ENCODE data around the gene PCSK4.
A peak's percentile ranks its signal among the peaks of the same experiment; 100 is the strongest.
"Not testable (repeated sequence)": the region's sequence is repeated elsewhere in the genome, so short reads cannot be mapped to it uniquely, and the experiment has no call there.

Gene PCSK4

DNA sequence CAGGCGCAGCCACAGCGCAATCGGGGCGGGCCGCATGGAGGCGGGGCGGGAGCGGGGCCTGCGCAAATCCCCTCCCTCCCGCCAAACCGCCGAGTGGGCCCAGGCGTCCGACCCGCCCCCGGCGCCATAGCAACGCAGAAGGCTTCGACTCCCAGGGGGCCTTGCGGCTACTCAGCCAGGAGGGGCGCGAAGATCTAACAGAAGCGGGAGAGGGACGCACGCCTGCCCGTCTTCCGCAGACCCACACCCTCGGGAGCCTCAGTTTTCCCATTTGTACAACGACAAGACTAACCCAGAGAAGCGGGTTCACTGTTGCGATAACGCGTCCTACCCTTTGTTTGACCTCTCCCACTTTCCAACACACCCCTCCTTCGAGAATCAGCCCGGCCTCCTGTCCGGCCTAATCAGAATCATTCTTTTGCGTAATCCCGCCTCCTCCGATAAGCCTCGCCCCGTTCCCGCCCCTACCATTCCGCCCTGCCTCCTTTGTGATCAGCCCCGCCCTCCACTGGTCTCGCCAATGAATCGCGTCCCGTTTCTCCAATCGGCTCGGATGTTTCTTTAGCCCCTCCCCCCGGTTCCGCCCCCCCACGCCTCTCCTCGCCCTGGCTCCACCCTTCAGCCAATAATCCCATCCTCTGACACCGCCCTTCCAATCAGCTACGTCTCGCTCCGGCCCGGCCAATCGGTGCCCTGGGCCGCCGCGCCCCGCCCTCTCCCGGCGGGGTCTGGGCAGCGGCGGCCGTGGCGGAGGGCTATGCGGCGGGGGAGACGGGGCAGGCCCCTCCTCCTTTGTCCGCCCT, at the start of gene PCSK4:
PCSK4 (minus strand) TSS at position 40 of the 803 bp plus-strand sequence; CDS start at position 36, 4 bp downstream.
- DNase-seq: peak; percentile 100

DNA sequence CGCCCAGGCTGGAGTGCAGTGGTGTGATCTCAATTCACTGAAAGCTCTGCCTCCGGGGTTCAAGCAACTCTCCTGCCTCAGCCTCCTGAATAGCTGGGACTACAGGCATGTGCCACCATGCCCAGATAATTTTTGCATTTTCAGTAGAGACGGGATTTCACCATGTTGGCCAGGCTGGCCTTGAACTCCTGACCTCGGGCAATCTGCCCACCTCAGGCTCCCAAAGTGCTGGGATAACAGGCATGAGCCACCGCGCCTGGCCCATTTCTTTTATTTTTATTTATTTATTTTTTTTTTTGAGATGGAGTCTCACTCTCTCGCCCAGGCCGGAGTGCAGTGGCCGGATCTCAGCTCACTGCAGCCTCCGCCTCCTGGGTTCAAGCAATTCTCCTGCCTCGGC, 49.6 kb upstream of the PCSK4 start:
- DNase-seq: not testable (repeated sequence)

DNA sequence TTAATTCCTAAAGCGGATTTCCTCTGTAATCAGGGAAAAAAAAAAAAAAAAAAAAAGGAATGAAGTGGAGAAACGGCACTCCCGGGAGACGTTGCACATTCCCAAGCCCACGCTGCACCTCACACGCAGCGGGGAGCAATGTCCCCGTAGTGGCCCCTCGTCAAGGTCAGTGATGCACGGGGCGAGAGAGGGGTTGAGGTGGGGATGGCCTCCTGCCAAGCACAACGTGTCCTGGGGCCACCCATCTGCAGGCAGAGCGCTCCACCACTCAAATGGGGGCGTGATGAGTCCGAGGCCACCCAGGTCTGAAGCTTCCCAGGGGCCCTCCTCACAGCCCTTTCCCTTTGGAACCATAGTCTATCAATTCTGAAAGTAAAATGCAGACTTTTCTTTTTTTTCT, 48.8 kb upstream of the PCSK4 start:
- no peak for DNase-seq

DNA sequence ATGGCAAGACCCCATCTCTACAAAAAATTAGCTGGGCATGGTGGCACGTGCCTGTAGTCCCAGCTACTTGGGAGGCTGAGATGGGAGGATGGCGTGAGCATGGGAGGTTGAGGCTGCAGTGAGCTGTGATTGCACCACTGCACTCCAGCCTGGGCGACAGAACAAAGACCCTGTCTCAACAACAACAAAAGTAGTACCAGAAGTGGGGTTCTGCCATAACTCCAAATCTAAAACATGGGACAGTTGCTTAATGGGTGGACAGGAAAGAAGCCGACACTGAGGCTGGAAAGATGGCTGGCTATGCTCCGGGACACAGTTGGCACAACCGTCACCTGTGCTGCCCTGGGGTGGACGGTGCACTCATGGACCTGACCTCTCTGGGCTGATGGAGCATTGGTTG, 45.5 kb upstream of the PCSK4 start:
- not testable (repeated sequence) for DNase-seq

DNA sequence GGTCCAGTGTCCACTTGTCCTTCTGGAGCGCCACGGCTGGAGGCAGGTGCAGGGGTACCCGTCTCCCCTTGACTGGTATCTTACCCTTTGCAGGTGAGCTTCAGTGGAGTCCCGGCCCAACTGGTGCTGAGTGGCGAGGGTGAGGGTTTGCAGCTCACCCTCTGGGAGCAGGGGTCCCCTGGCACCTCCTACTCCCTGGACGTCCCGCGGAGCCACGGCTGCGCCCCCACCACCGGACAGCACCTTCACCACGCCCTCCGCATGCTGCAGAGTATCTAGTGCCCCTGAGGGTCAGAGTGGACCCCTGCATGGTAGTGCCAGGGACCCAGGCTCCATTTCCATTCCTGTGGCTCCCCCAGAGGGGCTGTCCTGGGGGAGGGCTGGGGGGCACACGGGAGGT, 44.8 kb upstream of the PCSK4 start:
- DNase-seq: no peak

DNA sequence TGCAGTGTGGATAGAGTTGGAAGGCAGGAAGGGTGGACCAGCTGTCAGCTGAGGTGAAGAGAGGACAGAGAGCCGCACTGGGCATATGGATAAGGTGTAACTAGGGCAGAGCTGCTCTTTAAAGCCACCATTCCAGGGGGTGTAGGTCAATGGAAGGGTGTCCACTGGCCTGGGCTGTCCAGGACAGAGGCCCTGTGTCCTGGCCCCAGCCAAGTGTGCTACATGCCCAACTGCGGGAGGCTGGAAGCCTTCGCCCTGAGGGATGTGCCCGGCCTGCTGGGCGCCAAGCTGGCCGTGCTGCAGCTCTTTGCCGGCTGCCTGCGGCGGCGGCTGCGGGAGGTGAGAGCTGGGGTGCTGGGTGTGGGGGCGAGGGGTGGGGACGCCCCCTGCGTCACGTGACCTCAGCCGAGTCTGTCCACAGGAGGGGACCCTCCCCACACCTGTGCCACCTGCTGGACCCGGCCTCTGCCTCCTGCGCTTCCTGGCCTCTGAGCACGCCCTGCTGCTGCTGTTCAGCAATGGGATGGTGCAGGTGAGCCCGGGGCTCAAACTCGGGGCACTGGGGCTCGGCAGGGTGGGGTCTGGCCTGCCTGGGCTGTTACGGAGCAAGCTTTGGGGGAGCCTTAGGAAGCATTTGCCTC, 43.5 kb upstream of the PCSK4 start:
- DNase-seq: no peak

DNA sequence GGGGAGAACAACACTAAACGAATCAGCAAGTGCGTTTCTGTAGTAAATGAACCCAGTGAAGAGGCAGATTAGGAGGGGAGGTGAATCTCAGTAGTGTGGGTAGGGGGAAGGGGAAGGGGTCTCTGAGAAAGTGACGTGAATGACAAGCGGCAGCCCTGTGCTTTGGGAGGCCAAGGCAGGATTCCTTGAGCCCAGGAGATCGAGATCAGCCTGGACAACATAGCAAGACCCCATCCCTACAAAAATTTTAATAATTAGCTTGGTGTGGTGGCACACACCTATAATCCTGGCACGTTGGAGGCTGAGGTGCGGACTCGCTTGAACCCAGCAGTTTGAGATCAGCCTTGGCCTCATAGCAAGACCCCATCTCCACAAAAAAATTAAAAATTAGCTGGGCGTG, 41.9 kb upstream of the PCSK4 start:
- no peak for DNase-seq

DNA sequence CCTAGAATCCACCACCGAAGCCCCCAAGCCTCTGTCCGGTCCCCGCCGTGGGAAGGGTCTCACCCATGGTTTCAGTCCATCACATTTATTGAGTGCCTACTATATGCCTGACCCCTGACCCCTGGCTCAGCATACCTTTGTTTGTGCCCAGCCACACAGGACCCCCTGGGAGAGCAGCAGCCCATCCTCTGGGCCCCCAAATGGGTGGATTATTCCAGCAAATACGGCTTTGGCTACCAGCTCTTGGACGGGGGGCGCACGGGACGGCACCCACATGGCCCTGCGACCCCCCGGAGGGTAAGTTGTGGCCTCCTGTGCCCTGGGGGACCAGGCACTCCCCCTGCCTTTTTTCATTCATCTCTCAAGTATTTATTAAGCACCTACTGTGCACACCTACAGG, 41.4 kb upstream of the PCSK4 start:
- DNase-seq: no peak

DNA sequence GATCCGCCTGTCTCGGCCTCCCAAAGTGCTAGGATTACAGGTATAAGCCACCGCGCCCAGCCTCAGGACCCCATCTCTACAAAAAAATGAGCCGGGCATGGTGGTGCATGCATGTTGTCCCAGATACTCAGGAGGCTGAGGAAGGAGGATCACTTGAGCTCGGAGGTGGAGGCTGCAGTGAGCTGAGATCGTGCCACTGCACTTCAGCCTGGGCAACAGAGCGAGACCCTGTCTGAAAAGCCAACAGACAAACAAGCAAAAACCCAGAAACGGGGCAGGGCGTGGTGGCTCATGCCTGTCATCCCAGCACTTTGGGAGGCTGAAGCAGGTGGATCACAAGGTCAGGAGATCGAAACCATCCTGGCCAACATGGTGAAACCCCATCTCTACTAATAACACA, 40.7 kb upstream of the PCSK4 start:
- DNase-seq: not testable (repeated sequence)

DNA sequence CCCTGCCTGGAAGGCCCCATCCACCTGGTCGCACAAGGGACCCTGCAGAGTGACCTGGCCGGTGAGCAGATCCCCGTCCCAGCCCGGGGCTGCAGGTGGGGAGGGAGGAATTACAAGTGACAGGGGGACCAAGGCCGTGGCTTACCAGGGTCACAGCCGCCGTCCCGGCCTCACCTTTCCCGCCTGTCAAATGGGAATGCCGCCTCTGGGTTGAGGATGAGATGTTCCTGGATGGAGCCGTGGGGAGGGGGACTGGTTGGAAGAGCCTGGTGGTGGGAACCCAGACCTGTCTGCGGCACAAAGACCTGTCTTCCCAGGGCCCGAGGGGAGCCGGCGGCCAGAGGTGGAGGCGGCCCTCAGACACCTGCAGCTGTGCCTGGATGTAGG, 39.3 kb upstream of the PCSK4 start:
- no peak for DNase-seq

DNA sequence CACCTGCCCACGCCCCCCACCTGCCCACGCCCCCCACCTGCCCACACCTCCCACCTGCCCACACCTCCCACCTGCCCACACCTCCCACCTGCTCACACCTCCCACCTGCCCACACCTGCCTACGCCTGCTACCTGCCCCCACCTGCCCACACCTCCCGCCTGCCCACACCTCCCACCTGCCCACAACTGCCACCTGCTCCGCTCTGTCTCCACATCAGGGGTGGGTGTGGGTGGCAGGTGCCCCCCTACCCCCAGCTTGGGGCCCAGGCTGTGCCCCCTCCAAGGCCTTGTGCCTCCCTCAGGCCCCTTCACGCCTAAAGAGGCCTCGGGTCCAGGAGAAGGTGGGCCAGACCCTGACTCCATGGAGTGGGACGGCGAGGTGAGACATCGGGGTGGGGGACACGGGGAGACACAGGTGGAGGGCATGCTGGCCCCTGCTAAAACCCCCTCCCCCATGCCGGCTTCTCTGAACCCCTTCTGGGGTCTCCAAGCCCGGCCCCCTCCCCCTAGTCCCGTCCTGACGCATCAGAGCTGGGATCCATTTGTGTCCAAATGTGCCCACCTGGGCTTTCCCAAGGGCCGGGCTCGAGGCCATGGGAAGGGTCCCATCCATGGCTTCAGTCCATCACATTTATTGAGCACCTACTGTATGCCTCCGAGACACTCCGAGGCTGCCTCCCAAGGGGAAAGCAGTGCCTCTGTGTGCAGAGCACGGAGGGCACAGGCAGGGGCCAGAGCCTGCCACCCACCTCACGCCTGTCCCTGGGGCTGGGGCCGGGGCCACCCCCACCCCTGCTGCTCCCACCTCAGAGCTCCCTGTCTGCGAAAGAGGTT, 38.7 kb upstream of the PCSK4 start:
- DNase-seq: no peak

DNA sequence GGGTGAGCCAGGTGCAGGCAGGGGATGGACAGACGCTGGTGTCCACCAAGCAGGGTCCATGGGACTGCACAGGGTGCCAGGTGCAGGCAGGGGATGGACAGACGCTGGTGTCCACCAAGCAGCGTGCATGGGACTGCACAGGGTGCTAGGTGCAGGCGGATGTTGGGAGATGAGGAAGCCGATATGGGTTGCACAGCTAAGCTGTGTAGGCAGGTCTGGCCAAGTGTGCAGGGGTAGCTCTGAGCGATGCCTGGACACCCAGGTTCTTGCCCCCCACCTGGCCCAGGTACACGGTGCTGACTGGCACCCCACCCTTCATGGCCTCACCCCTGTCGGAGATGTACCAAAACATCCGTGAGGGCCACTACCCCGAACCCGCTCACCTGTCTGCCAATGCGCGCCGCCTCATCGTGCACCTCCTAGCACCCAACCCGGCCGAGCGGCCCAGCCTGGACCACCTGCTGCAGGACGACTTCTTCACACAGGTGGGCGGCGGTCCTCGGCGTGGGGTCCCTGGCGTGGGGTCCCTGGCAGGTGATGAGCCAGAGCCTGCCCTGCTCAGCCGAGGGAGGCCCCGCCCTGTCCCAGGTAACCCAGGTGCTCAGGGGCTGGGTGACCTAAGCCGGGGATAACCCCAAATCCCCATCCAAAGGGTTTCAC, 37.6 kb upstream of the PCSK4 start:
- no peak for DNase-seq

DNA sequence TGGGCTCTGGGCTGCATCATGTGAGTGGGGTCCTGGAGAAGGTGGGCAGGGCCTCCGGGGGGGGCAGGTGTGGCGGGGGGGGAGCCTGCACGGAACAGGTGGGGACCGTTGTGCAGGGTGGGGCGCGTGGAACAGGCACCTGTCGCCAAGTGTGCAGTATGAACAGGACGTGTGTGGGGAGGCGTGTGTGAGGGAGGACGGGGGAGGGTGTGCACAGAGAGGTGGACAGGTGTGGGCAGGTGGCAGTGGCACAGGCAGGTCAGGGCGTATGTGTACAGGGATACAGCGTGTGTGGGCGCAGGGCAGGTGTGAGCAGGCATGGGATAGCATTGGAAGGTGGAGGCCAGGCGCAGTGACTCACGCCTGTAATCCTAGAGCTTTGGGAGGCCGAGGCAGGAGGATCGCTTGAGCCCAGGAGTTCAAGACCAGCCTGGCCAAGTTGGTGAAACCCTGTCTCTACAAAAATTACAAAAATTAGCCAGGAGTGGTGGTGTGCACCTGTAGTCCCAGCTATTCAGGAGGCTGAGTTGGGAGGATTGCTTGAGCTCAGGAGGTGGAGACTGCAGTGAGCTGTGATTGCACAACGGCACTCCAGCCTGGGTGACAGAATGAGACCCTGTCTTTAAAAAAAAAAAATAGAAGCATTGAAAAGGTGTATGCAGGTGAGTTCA, 37.0 kb upstream of the PCSK4 start:
- no peak for DNase-seq

DNA sequence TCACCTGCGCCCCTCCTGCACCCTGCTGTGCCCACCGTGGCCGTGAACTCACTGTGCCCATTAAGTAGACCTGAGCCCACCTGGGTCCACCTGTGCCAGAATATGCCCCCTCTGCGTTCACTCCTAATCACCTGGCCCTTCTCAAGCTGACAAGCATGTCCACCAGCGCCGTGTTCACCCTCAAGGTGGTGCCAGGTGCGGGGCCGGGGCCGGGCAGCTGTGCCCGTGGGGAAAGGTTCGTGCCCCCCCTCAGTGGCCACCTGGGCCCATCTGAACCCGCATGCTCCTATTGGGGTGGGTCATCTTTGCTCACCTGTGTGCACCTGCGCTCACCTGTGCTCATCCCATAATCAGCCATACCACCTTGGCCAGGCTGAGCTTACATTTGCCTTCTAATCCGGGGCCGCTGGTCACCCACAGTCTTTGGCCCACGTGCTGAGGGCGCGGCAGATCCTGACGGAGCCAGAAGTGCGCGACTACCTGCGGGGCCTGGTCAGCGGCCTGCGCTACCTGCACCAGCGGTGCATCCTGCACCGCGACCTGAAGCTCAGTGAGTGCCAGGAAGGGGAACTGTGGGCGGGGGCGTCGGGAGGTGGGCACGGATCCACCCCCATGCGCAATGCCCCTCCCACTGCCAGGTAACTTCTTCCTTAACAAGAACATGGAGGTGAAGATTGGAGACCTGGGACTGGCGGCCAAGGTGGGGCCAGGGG, 36.1 kb upstream of the PCSK4 start:
- DNase-seq: no peak

DNA sequence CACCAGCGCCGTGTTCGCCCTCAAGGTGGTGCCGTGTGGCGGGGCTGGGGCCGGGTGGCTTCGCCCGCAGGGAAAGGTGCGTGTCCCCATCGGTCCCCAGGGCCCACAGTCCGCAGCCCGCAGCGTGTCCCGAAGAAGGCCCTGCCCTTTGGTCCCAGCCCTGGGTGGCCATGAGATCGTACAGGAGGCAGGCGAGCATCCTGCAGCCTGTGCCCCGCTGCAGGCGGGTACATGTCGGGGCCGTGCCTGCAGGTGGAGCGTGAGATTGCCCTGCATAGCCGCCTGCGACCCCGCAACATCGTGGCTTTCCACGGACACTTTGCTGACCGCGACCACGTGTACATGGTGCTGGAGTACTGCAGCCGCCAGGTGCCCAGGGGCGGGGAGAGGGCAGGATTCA, 35.2 kb upstream of the PCSK4 start:
- DNase-seq: no peak

DNA sequence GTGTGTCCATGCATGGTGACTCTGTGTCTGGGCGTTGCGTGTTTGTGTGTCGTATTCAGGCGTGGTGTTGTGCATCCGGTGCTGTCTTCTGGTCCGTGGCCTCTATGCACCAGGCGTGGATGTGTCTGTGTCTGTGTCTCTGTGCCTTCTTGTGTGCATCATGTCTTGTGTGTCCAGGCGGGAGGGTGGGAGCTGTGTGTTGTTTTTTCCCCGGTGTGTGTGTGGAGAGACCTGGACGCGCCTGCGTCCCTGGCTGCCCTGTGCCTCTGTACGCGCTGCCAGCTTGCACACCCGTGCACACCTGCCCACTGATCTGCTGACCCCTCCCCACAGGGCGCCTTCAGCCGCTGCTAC, 34.8 kb upstream of the PCSK4 start:
- DNase-seq: no peak

DNA sequence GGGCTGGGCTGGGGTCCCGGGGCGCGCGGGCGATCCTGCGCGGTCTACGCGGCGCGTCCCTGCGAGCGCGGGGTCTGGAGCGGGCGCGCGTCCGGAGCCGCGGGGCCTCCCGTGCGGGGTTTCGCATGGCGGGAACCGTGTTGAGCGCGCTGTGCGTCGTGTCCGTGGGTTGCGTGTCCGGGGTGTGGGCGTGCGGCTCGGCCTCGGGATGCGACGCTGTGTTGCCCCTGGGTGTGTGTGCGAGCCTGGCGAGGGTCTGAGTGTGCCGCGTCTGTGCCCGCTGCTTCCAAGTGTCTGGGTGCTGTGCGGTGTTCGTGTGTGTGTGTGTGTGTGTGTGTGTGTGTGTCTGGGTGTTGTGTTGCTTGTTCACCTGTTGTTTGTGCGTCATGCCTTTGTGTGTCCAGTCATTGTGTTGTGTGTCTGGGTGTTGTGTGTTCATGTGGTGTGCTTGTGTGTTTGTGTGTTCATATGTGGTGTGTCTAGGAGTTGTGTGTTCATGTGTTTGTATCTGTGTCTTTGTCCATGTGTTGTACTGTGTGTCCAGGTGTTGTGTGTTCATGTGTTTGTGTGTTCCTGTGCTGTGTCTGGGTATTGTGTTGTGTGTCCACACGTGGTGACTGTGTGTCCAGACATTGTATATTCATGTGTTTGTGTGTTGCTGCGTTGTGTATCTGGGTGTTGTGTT, 34.3 kb upstream of the PCSK4 start:
- no peak for DNase-seq

DNA sequence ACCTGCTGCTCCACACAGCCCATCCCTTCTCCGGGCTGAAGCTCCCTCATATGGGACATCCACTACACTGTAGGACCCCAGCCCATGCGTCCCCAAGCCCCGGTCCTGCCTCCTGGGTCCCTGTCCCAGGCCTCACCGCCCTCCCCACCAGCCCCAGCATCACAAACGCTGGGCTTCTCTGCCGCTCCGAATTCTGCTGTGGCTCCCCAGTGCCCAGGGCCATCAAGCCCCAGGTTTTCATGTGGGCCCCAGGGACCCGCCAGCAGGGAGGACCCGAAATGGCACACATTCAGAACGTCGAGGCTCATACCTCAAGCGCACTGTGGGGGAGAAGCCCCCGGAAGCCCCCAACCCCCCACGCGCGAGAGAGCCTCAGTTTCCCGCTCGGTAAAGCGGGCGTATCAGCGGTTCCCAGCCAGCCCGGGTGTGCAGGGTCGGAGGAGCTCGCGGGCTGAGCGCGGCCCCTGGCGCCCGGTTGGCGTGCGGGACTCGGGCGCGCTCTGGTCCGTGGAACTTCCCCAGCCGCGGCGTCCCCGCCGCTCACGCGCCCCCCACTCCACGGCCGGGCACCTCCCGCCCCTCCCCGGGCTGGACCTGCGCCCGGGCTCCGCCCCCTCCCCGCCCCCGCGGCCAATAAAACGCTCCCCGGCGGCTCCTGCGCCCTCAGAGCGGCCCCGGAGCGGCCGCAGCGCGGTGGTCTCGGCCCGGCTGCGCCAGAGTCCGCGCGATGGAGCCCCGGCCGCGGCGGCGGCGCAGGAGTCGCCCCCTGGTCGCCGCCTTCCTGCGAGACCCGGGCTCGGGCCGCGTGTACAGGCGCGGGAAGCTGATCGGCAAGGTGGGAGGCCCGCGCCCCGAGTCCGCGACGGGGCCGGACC, 33.5 kb upstream of the PCSK4 start, which contains the start of gene PLK5:
PLK5 (plus strand) TSS at position 666 of the 875 bp plus-strand sequence. CDS start 2,920 bp downstream, outside the sequence.
- no peak for DNase-seq

DNA sequence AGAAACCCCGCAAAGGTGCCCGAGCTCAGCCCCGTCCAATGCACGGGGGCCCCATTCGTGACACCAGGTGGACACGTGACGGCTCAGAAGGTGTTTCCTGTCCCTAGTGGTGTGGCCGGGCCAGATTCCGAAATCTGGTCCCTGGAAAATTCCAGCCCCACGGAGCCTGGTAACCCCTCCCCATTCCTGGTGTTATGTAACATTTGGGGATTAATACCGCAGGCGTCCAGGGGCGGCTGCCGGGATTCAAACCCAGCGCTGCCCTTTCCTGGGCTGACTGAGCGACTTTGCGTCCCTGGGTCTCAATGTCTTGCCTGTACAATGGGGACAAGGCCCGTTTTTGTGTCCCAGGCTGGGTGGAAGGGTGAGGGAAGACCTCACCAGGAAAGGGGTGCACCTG, 32.7 kb upstream of the PCSK4 start:
- no peak for DNase-seq

DNA sequence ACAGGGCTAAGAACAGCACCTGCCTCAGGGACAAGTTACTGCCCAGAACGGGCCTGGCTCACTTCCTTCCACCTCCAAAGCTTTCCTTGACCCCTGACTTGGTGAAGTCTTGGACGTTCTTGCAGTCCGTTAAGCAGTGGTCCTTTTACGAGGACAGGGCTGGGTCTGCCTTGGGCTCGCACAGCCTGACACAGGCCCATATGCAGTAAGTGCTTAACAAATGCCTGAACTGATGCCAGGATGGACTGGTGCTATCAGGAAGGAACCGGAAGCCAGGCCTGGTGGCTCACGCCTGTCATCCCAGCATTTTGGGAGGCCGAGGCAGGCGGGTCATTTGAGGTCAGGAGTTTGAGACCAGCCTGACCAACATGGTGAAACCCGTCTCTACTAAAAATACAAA, 31.9 kb upstream of the PCSK4 start:
- DNase-seq: no peak

Measured in islet precursor cell (in vitro differentiated cells).